ENCODE data around the gene CRHR2. TPM values are rescaled to one million over a fixed set of nuclear protein-coding genes. Genes with fewer than 3 reads are reported as not detected.

Gene CRHR2
- total and polyA plus RNA-seq, 2 of the 4 experiments (the other 2 are of a cell fraction) = not detected

- Histone ChIP-seq H4K20me1 (ENCODE audit: insufficient read depth, low read length) (no peaks in the 10 kb centered on the region), H4K8ac (ENCODE audit: low read depth in 2 of 2, low read length in 2 of 2) (no peak overlapping the region), H4K5ac (ENCODE audit: low read depth, low read length) (no peak overlapping the region), H3K4me3 (ENCODE audit: insufficient read depth, low read depth, low read length) (no peak overlapping the region), H2BK20ac (ENCODE audit: low read depth, low read length) (no peak overlapping the region), H2BK120ac (ENCODE audit: low read depth, low read length) (no peak overlapping the region), H3K18ac (ENCODE audit: low read depth, low read length) (no peak overlapping the region), H2BK5ac (ENCODE audit: low read depth, low read length, poor library complexity, severe bottlenecking) (no peak overlapping the region), H3K9ac (ENCODE audit: low read depth, low read length) (no peak overlapping the region), H3K79me1 (ENCODE audit: low read depth in 1 of 2, low read length in 2 of 2) (no peaks in the 10 kb centered on the region), H3K9me1 (ENCODE audit: insufficient read depth, low read length) (no peaks in the 10 kb centered on the region), H3K4ac (ENCODE audit: low read depth, low read length) (no peak overlapping the region), H3K14ac (replicated peaks; ENCODE audit: low read depth, low read length) (no peak overlapping the region), H3K56ac (ENCODE audit: extremely low read depth, insufficient read depth, low read length) (no peak overlapping the region), H3K4me2 (ENCODE audit: low read depth, low read length) (no peak overlapping the region), H3K36me3 (ENCODE audit: control insufficient read depth, insufficient read depth, low read length) (no peaks in the 10 kb centered on the region), H3K27me3 (ENCODE audit: control insufficient read depth, insufficient read depth, low read length) (peaks cover 59% of the 10 kb centered on the region), H3K27ac (ENCODE audit: insufficient read depth, low read length) (no peak overlapping the region), H2AK5ac (ENCODE audit: low read depth, low read length) (no peak overlapping the region), H3K23ac (ENCODE audit: low read depth, low read length) (no peak overlapping the region), H3K9me3 (ENCODE audit: control insufficient read depth, insufficient read depth, low read length) (no peaks in the 10 kb centered on the region), H2AFZ (replicated peaks; ENCODE audit: low read length, poor library complexity) (no peak overlapping the region), H4K91ac (ENCODE audit: insufficient read depth, low read depth, low read length) (no peak overlapping the region), H2BK15ac (ENCODE audit: low read depth, low read length) (no peak overlapping the region), H2AK9ac (replicated peaks; ENCODE audit: low read depth, low read length, poor library complexity) (no peak overlapping the region), H3K4me1 (ENCODE audit: control insufficient read depth, insufficient read depth, low read length) (no peaks in the 10 kb centered on the region)
- CTCF ChIA-PET = no interaction called here
- POLR2A ChIA-PET (ENCODE audit: unreplicated experiment) = no interaction called here
- dilution Hi-C loops (cut with HindIII; ENCODE audit: low sequenced_read_pairs, unreplicated experiment) = no loop called here
- in situ Hi-C loops (cut with MboI; ENCODE audit: low sequenced_read_pairs) = no loop called here
- no TSS peak for BruUV-seq (replicated peaks)
- no peak for DNase-seq
- intact Hi-C loops (cut with micrococcal nuclease) = no loop called here
- WGBS, 2 experiments (ENCODE audit: extremely low coverage in 2 of 2, insufficient read length in 1 of 2) = 87% methylated on average over 4 of the region's 6 CpGs; no CpG with 5 or more reads in 1 of the 2 experiments
- TF ChIP-seq SMC3 (IDR thresholded peaks at IDR 0.05; ENCODE audit: low read depth, low read length) (no peak), USF2 (IDR thresholded peaks at IDR 0.05; ENCODE audit: low read depth, low read length) (no peak), RAD21 (IDR thresholded peaks at IDR 0.05; ENCODE audit: low read length) (no peak), NFE2L2 (IDR thresholded peaks at IDR 0.05; ENCODE audit: low read depth, low read length) (no peak), FOS (IDR thresholded peaks at IDR 0.05; ENCODE audit: low read depth, low read length) (no peak), RCOR1 (IDR thresholded peaks at IDR 0.05; ENCODE audit: insufficient replicate concordance, low read length) (no peak), CTCF (conservative IDR thresholded peaks at IDR 0.05; ENCODE audit: low read depth, low read length) (no peak), MXI1 (IDR thresholded peaks at IDR 0.05; ENCODE audit: borderline replicate concordance, low read depth, low read length) (no peak), MAFK (IDR thresholded peaks at IDR 0.05; ENCODE audit: low read depth, low read length) (no peak), CEBPB (IDR thresholded peaks at IDR 0.05; ENCODE audit: low read depth, low read length) (no peak), BHLHE40 (IDR thresholded peaks at IDR 0.05; ENCODE audit: low read depth, low read length) (no peak), MAZ (IDR thresholded peaks at IDR 0.05; ENCODE audit: borderline replicate concordance, low read depth, low read length) (no peak), CHD1 (IDR thresholded peaks at IDR 0.05; ENCODE audit: low read depth, low read length) (no peak)
- no peak for ATAC-seq (ENCODE audit: low read depth)
Measured at GRCh38 chr7:30687604-30688003, 5.3 kb upstream of the CRHR2 start.
